ENCODE data around the gene POLR2L. TPM values are rescaled to one million over a fixed set of nuclear protein-coding genes. Genes with fewer than 3 reads are reported as not detected.

Gene POLR2L
- total RNA-seq, 1 experiment from 2014 or later, result 117 TPM

- Histone ChIP-seq H3K9me3 (ENCODE audit: low read depth, low read length, poor library complexity, severe bottlenecking) (no peaks in the 10 kb centered on the region), H3K36me3 (ENCODE audit: insufficient read depth, low read length, poor library complexity, severe bottlenecking) (peaks cover 28% of the 10 kb centered on the region), H3K4me1 (ENCODE audit: insufficient read depth, low read length, poor library complexity, severe bottlenecking) (peaks cover 6% of the 10 kb centered on the region), H3K27ac (ENCODE audit: low read depth, low read length, poor library complexity, severe bottlenecking) (no peak overlapping the region), H3K4me3 (ENCODE audit: low read depth, low read length, poor library complexity, severe bottlenecking) (no peak overlapping the region), H3K27me3 (replicated peaks; ENCODE audit: insufficient read depth, low read depth, low read length, poor library complexity) (no peaks in the 10 kb centered on the region)
- no TSS peak for BruUV-seq (replicated peaks)
- DNase-seq (ENCODE audit: low spot score), result no peak
- ChIA-PET CTCF (no interaction called here), POLR2A (ENCODE audit: low non-redundant PET) (no interaction called here)
- no peak for TF ChIP-seq CTCF (conservative IDR thresholded peaks at IDR 0.05; ENCODE audit: low read depth, low read length)
- no peak for TF ChIP-seq EZH2 (IDR thresholded peaks at IDR 0.05; ENCODE audit: borderline replicate concordance, low read depth, low read length, poor library complexity, severe bottlenecking)
- intact Hi-C loops (cut with micrococcal nuclease; ENCODE audit: unreplicated experiment), result no loop called here
Observed at GRCh38 chr11:839280-839623, 3.1 kb downstream of the POLR2L start.

- DNase-seq (ENCODE audit: low spot score), result no peak
- no TSS peak for BruUV-seq (replicated peaks)
- ChIA-PET POLR2A (ENCODE audit: low non-redundant PET) (interaction anchor here (0.7 kb wide), 1 partner anchor 10 kb away, joined by 3 read pairs; no protein-coding TSS in a partner anchor), CTCF (no interaction called here)
- H3K9me3 ChIP-seq (ENCODE audit: low read depth, low read length, poor library complexity, severe bottlenecking), result no peaks in the 10 kb centered on the region
- no peak overlapping the region for H3K27ac ChIP-seq (ENCODE audit: low read depth, low read length, poor library complexity, severe bottlenecking)
- H3K4me1 ChIP-seq (ENCODE audit: insufficient read depth, low read length, poor library complexity, severe bottlenecking), result peaks cover under 1% of the 10 kb centered on the region
- peaks cover 28% of the 10 kb centered on the region for H3K36me3 ChIP-seq (ENCODE audit: insufficient read depth, low read length, poor library complexity, severe bottlenecking)
- intact Hi-C loops (cut with micrococcal nuclease; ENCODE audit: unreplicated experiment), result no loop called here
- no peaks in the 10 kb centered on the region for H3K27me3 ChIP-seq (replicated peaks; ENCODE audit: insufficient read depth, low read depth, low read length, poor library complexity)
- no peak for TF ChIP-seq EZH2 (IDR thresholded peaks at IDR 0.05; ENCODE audit: borderline replicate concordance, low read depth, low read length, poor library complexity, severe bottlenecking)
- no peak for TF ChIP-seq CTCF (conservative IDR thresholded peaks at IDR 0.05; ENCODE audit: low read depth, low read length)
- no peak overlapping the region for H3K4me3 ChIP-seq (ENCODE audit: low read depth, low read length, poor library complexity, severe bottlenecking)
Observed at GRCh38 chr11:838441-839279, 3.7 kb downstream of the POLR2L start.

DNA sequence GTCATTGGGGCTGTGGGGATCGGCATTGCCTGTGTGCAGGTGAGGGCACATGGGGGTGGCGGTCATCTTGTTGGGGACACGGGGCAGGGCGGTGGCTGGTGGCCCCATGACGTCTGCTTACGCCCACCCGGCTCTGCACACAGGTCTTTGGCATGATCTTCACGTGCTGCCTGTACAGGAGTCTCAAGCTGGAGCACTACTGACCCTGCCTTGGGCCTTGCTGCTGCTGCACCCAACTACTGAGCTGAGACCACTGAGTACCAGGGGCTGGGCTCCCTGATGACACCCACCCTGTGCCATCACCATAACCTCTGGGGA, 4.4 kb downstream of the POLR2L start:
- BruUV-seq (replicated peaks), result no TSS peak
- no peak overlapping the region for H3K4me3 ChIP-seq (ENCODE audit: low read depth, low read length, poor library complexity, severe bottlenecking)
- TF ChIP-seq CTCF (conservative IDR thresholded peaks at IDR 0.05; ENCODE audit: low read depth, low read length) (no peak), EZH2 (IDR thresholded peaks at IDR 0.05; ENCODE audit: borderline replicate concordance, low read depth, low read length, poor library complexity, severe bottlenecking) (no peak)
- ChIA-PET CTCF (no interaction called here), POLR2A (ENCODE audit: low non-redundant PET) (no interaction called here)
- H3K9me3 ChIP-seq (ENCODE audit: low read depth, low read length, poor library complexity, severe bottlenecking), result no peaks in the 10 kb centered on the region
- H3K36me3 ChIP-seq (ENCODE audit: insufficient read depth, low read length, poor library complexity, severe bottlenecking), result peaks cover 28% of the 10 kb centered on the region
- intact Hi-C loops (cut with micrococcal nuclease; ENCODE audit: unreplicated experiment), result no loop called here
- H3K27ac ChIP-seq (ENCODE audit: low read depth, low read length, poor library complexity, severe bottlenecking), result no peak overlapping the region
- DNase-seq (ENCODE audit: low spot score), result no peak
- no peaks in the 10 kb centered on the region for H3K27me3 ChIP-seq (replicated peaks; ENCODE audit: insufficient read depth, low read depth, low read length, poor library complexity)
- H3K4me1 ChIP-seq (ENCODE audit: insufficient read depth, low read length, poor library complexity, severe bottlenecking), result no peaks in the 10 kb centered on the region

Measured in A673 (cell line).